Gastrocnemius medialis (tissue), 4 donors: ENCODE data around the gene KLHL29. TPM values are rescaled to one million over a fixed set of nuclear protein-coding genes. Genes with fewer than 3 reads are reported as not detected.
A peak's percentile ranks its signal among the peaks of the same experiment; 100 is the strongest.

Experiments used
- ATAC-seq, 2 donors: fragments of 150-250 bp; one replicate each; pipeline ENCODE4 v1.9.1; 2016
- DNase-seq, 2 donors: peaks; one replicate each; pipeline ENCODE4 v3.0.0-alpha.2; 2019
- H3K27ac ChIP-seq, 4 donors: fragments of 200-600 bp; sonication (generic); 1 replicate in 1 of 4; 2 replicates in 3 of 4; pipeline ENCODE4 v1.5.1; 2016 to 2018; ENCODE audit warnings: mild to moderate bottlenecking in 2 of 4, moderate library complexity in 1 of 4
- H3K27me3 ChIP-seq, 3 donors: fragments of 200-600 bp; sonication (generic) in 2 of 3; 1 replicate in 1 of 3; 2 replicates in 2 of 3; pipeline versions ENCODE4 v1.5.1 to v1.6.0; 2016 to 2019; ENCODE audit warnings: mild to moderate bottlenecking in 1 of 3, moderate library complexity in 1 of 3
- H3K36me3 ChIP-seq, 2 donors: fragments of 200-600 bp; sonication (generic) in 1 of 2; one replicate each; pipeline ENCODE4 v1.5.1; 2017 to 2018
- H3K4me1 ChIP-seq, 2 donors: fragments of 200-600 bp; sonication (generic) in 1 of 2; one replicate each; pipeline ENCODE4 v1.5.1; 2016 to 2017; ENCODE audit warnings: mild to moderate bottlenecking in 2 of 2
- H3K4me3 ChIP-seq, 4 donors: fragments of 200-600 bp; sonication (generic) in 3 of 4; 1 replicate in 1 of 4; 2 replicates in 3 of 4; pipeline ENCODE4 v1.5.1; 2016 to 2019; ENCODE audit warnings: mild to moderate bottlenecking in 2 of 4
- H3K9me3 ChIP-seq, 3 donors: fragments of 200-600 bp; sonication (generic) in 2 of 3; 1 replicate in 1 of 3; 2 replicates in 2 of 3; pipeline ENCODE4 v1.5.1; 2016 to 2019
- POLR2A ChIP-seq, 2 donors: fragments of 450-650 bp; IDR thresholded peaks; one replicate each; pipeline ENCODE4 v1.6.1; 2017; ENCODE audit warnings: antibody characterized with exemption in 2 of 2, mild to moderate bottlenecking in 2 of 2, moderate library complexity in 2 of 2
- in situ Hi-C, 4 donors: fragments of 200-750 bp; cut with MboI; loops; one replicate each; pipeline versions ENCODE4 v1.15.0 to v1.8.0; 2017; ENCODE audit warnings: low sequenced_read_pairs in 4 of 4
- intact Hi-C: fragments of 100-400 bp; cut with DNase I; formaldehyde crosslinking; loops from one replicate; pipeline ENCODE4 v1.15.1; 2023; ENCODE audit warnings: low total_unique reads
- total RNA-seq, 4 donors: library from RNA; depleted of rRNA; stranded (reverse); fragments of >200 nt; gene quantifications; one replicate each; pipeline versions ENCODE4 v1.1.0 to v1.2.3, GENCODE V29; 2016
- TF ChIP-seq, protein P1 (sequence below), 5 experiments: fragments of 450-650 bp in 3 of 5; fragments of 200-600 bp in 2 of 5; sonication (generic) in 2 of 5; IDR thresholded peaks in 4 of 5; conservative IDR thresholded peaks in 1 of 5; 1 replicate in 4 of 5; 2 replicates in 1 of 5; pipeline ENCODE4 v1.5.1; 2016 to 2019; ENCODE audit warnings: antibody characterized with exemption in 5 of 5, mild to moderate bottlenecking in 3 of 5, moderate library complexity in 3 of 5

The KLHL29 gene
- total RNA-seq, 4 donors from 2014 or later, result 4.3 to 24.9 (median 8.7) TPM

GRCh38 chr2:23706613-23707078, 321.7 kb downstream of the KLHL29 start:
- intact Hi-C loops, result no loop called here
- Histone ChIP-seq H3K27ac (peak overlapping the region; percentile 57 to 74 (median 68)), H3K9me3 (no peaks in the 10 kb centered on the region), H3K4me3 (no peak overlapping the region), H3K4me1 (peaks cover 0 to 8% of the 10 kb centered on the region in 2 donors), H3K36me3 (peaks cover 0 to 9% of the 10 kb centered on the region in 2 donors), H3K27me3 (no peaks in the 10 kb centered on the region)
- TF ChIP-seq, protein P1, sequence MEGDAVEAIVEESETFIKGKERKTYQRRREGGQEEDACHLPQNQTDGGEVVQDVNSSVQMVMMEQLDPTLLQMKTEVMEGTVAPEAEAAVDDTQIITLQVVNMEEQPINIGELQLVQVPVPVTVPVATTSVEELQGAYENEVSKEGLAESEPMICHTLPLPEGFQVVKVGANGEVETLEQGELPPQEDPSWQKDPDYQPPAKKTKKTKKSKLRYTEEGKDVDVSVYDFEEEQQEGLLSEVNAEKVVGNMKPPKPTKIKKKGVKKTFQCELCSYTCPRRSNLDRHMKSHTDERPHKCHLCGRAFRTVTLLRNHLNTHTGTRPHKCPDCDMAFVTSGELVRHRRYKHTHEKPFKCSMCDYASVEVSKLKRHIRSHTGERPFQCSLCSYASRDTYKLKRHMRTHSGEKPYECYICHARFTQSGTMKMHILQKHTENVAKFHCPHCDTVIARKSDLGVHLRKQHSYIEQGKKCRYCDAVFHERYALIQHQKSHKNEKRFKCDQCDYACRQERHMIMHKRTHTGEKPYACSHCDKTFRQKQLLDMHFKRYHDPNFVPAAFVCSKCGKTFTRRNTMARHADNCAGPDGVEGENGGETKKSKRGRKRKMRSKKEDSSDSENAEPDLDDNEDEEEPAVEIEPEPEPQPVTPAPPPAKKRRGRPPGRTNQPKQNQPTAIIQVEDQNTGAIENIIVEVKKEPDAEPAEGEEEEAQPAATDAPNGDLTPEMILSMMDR (IDR thresholded peaks at IDR 0.05 in 4 of 5, conservative IDR thresholded peaks at IDR 0.05 in 1 of 5), result no peak
- TF ChIP-seq POLR2A (IDR thresholded peaks at IDR 0.05), result no peak
- no peak for ATAC-seq
- no peak for DNase-seq
- in situ Hi-C loops, result no loop called here

DNA sequence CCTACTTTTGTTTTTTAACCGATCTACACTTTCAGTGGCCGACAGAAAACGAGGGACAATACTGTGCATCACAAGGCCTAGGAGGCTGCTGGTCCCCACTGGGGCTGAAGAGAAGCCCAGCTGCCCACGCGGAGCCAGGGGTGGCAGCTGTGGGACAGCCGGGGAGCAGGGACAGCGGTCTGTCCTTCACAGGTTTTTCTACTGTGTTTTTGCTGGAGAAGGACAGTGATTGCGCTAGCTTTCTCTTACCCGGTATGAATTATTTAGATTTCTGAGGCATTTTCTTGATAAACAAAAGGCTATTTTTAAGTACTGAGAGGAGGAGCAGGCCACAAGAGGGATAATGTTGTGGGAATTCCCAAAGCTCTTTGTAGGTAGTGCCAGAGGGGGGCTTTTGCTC, 322.1 kb downstream of the KLHL29 start:
- Histone ChIP-seq H3K27ac (peak overlapping the region in 3 of 4 donors; percentile 44 to 71 (median 64)), H3K27me3 (no peaks in the 10 kb centered on the region), H3K36me3 (peaks cover 0 to 9% of the 10 kb centered on the region in 2 donors), H3K9me3 (no peaks in the 10 kb centered on the region), H3K4me3 (no peak overlapping the region), H3K4me1 (peaks cover 2 to 8% of the 10 kb centered on the region in 2 donors)
- ATAC-seq (no peak), DNase-seq (no peak)
- in situ Hi-C loops, result no loop called here
- TF ChIP-seq POLR2A (IDR thresholded peaks at IDR 0.05), result no peak
- TF ChIP-seq, protein P1 (IDR thresholded peaks at IDR 0.05 in 4 of 5, conservative IDR thresholded peaks at IDR 0.05 in 1 of 5), result no peak
- intact Hi-C loops, result no loop called here

- no peak for ATAC-seq
- TF ChIP-seq, protein P1 (IDR thresholded peaks at IDR 0.05 in 4 of 5, conservative IDR thresholded peaks at IDR 0.05 in 1 of 5), result no peak
- TF ChIP-seq POLR2A (IDR thresholded peaks at IDR 0.05), result no peak
- Histone ChIP-seq H3K27me3 (no peaks in the 10 kb centered on the region), H3K36me3 (peaks cover 0 to 9% of the 10 kb centered on the region in 2 donors), H3K27ac (no peak overlapping the region), H3K4me3 (no peak overlapping the region), H3K4me1 (peaks cover 4 to 8% of the 10 kb centered on the region in 2 donors), H3K9me3 (no peaks in the 10 kb centered on the region)
- intact Hi-C loops (no loop called here), in situ Hi-C loops (no loop called here)
- no peak for DNase-seq
Measured at GRCh38 chr2:23708771-23709170, 323.8 kb downstream of the KLHL29 start.

DNA sequence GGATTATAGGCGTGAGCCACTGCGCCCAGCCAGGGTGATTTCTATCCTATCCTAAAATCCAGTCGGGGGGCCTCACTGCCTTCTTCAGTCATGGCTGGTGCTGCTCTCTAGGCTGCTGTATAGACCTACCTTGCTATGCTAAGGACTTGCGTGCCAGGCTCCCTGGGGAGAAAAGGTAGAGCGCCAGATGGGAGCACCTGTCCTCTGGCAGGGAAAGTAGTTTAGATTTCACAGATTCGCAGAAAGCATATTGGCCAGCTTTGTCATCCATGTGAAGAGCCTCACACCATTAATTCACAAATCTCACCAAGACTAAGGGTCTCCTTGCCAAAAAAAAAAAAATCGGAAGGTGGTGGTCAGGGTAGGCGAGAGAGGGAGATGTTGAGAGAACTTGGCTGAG, 324.3 kb downstream of the KLHL29 start:
- in situ Hi-C loops, result no loop called here
- no peak overlapping the region for H3K27ac ChIP-seq
- intact Hi-C loops, result no loop called here
- DNase-seq (no peak), ATAC-seq (no peak)
- H3K4me3 ChIP-seq, result no peak overlapping the region
- H3K9me3 ChIP-seq, result no peaks in the 10 kb centered on the region
- no peaks in the 10 kb centered on the region for H3K27me3 ChIP-seq
- peaks cover 4 to 8% of the 10 kb centered on the region in 2 donors for H3K4me1 ChIP-seq
- TF ChIP-seq, protein P1 (IDR thresholded peaks at IDR 0.05 in 4 of 5, conservative IDR thresholded peaks at IDR 0.05 in 1 of 5), result no peak
- H3K36me3 ChIP-seq, result peaks cover 0 to 9% of the 10 kb centered on the region in 2 donors
